Heart right ventricle (tissue), 16 donors: ENCODE measurements around the gene INS. TPM values are rescaled to one million over a fixed set of nuclear protein-coding genes. Genes with fewer than 3 reads are reported as not detected.
A peak's percentile ranks its signal among the peaks of the same experiment; 100 is the strongest.

Source experiments
- ATAC-seq, 8 donors: fragments of 200-7000 bp; cut with Tn5 transposase; one replicate each; pipeline ENCODE4 v1.9.1; 2020; ENCODE audit warnings: mild to moderate bottlenecking in 8 of 8, moderate library complexity in 8 of 8, moderate number of reproducible peaks in 1 of 8
- DNase-seq, 2 donors: peaks; one replicate each; pipeline ENCODE4 v3.0.0-alpha.2; 2020
- H3K27ac ChIP-seq, 10 donors: fragments of 200-600 bp; sonication (generic) in 2 of 10; one replicate each; pipeline versions ENCODE4 v1.5.0 to v1.8.0; 2020 to 2022; ENCODE audit warnings: mild to moderate bottlenecking in 3 of 10
- H3K27me3 ChIP-seq, 7 donors: fragments of 200-600 bp; one replicate each; pipeline ENCODE4 v1.8.0; 2021 to 2022; ENCODE audit warnings: mild to moderate bottlenecking in 2 of 7
- H3K36me3 ChIP-seq, 9 donors: fragments of 200-600 bp; sonication (generic) in 1 of 9; one replicate each; pipeline versions ENCODE4 v1.5.0 to v1.8.0; 2020 to 2022; ENCODE audit warnings: mild to moderate bottlenecking in 2 of 9
- H3K4me1 ChIP-seq, 9 donors: fragments of 200-600 bp; sonication (generic) in 1 of 9; one replicate each; pipeline versions ENCODE4 v1.5.0 to v1.8.0; 2020 to 2022; ENCODE audit warnings: mild to moderate bottlenecking in 4 of 9
- H3K4me3 ChIP-seq, 10 donors: fragments of 200-600 bp; sonication (generic) in 2 of 10; one replicate each; pipeline versions ENCODE4 v1.5.0 to v1.8.0; 2020 to 2022; ENCODE audit warnings: mild to moderate bottlenecking in 7 of 10, moderate library complexity in 2 of 10
- H3K9me3 ChIP-seq, 11 donors: fragments of 200-600 bp in 10 of 11; sonication (generic) in 2 of 11; one replicate each; pipeline versions ENCODE4 v1.5.0 to v1.8.0; 2013 to 2022; ENCODE audit warnings: mild to moderate bottlenecking in 2 of 11, control low read depth in 1 of 11, moderate library complexity in 1 of 11
- WGBS, 2 donors: extraction: QIAGEN DNeasy Blood & Tissue Kit; methylation state at CpG; one replicate each; pipeline ENCODE4 v1.1.7; 2013; ENCODE audit warnings: inconsistent platforms in 1 of 2; 5-methylcytosine and 5-hydroxymethylcytosine counted together
- intact Hi-C, 10 donors: fragments of 100-400 bp; cut with DNase I; formaldehyde crosslinking; loops; one replicate each; pipeline versions ENCODE4 v1.11.1 to v1.14.2; 2022
- polyA plus RNA-seq, 2 donors: library from polyadenylated mRNA; stranded (reverse); fragments of 200-250 nt; gene quantifications; one replicate each; pipeline ENCODE4 v1.2.3, GENCODE V29; 2013
- total RNA-seq, 10 donors: library from RNA; stranded (reverse); fragmentation: NEBNext Ultra II Directional in 3 of 10; extraction: Animal tissue kit (Norgen Biotek cat#: 25700) in 3 of 10; gene quantifications; one replicate each; pipeline versions ENCODE4 v1.2.1 to v1.2.4, GENCODE V29; 2021 to 2023
- TF ChIP-seq, protein P1 (sequence below), 9 donors: fragments of 200-600 bp; sonication (generic) in 2 of 9; IDR thresholded peaks; one replicate each; pipeline versions ENCODE4 v1.5.0 to v1.8.0; 2021 to 2022; ENCODE audit warnings: antibody characterized with exemption in 9 of 9, mild to moderate bottlenecking in 5 of 9, moderate library complexity in 1 of 9
- donor health status: Arrhythmogenic right ventricular cardiomyopathy.
- donor health status: ischemic (EF 13 %, LVEDD 7.1; RV severe dilation, severe dysfunction).
- donor health status: healthy with polysubstance abuse.
- donor health status: DM: no; HTN: yes; CAD: no.
- donor health status: DM: no; HTN: no; CAD: no.
- donor health status: ischemic (EF 25% LVEDD 6.9; RV normal size, moderate dysfunction).
- donor health status: ischemic (EF 25% LVEDD 5.7; RV mildly dilated, moderate dysfunction).
- donor health status: healthy.
- donor health status: DM: yes; HTN: yes; CAD: no.
- donor health status: Ischemic cardiomyopathy.
- donor health status: ischemic (EF 35%, LVEDD 5.7; RV mildly dilated, moderate dysfunction).
- donor health status: nonischemic (EF 11% LVEDD 7.7; RV severe dilation, severe dysfunction).
- donor health status: DM: yes; HTN: yes; CAD: no.
- donor health status: PGD.
- donor health status: ischemic (EF 29% LVEDD 5.4; RV normal size, mild dysfunction).
- donor health status: nonischemic (EF 23%, LVEDD 6.1; RV moderate dilation, normal function).

INS gene
- total and polyA plus RNA-seq, 12 donors = 0.76 to 3.3 (median 1.0) TPM; not detected in 9

DNA sequence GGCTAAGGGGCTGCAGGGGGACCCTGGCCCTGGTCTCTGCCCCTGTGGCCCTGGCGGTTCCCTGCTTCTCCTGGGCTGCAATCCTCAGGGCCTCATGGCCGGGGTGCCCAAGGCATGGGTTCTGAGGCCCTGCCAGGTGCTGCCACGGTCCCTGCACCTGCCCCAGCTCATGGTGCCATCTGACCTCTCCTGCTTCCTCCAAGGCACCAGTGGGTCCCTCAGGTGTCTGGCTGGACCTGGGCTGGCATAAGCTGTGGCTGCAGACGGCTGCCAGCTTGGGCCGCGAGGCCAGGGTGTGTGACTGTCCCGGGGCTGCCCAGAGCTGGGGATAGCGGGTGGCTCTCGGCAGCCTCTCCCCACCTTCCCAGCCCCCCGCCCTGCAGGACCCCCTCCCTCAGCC, 2.0 kb downstream of the INS start:
- TF ChIP-seq, protein P1, sequence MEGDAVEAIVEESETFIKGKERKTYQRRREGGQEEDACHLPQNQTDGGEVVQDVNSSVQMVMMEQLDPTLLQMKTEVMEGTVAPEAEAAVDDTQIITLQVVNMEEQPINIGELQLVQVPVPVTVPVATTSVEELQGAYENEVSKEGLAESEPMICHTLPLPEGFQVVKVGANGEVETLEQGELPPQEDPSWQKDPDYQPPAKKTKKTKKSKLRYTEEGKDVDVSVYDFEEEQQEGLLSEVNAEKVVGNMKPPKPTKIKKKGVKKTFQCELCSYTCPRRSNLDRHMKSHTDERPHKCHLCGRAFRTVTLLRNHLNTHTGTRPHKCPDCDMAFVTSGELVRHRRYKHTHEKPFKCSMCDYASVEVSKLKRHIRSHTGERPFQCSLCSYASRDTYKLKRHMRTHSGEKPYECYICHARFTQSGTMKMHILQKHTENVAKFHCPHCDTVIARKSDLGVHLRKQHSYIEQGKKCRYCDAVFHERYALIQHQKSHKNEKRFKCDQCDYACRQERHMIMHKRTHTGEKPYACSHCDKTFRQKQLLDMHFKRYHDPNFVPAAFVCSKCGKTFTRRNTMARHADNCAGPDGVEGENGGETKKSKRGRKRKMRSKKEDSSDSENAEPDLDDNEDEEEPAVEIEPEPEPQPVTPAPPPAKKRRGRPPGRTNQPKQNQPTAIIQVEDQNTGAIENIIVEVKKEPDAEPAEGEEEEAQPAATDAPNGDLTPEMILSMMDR (IDR thresholded peaks at IDR 0.05) = no peak
- H3K36me3 ChIP-seq = no peaks in the 10 kb centered on the region
- DNase-seq (no peak), ATAC-seq (no peak)
- H3K9me3 ChIP-seq = no peaks in the 10 kb centered on the region
- WGBS, 2 donors = 66 to 77% methylated on average over 10 of the region's 10 CpGs
- no peak overlapping the region for H3K27ac ChIP-seq
- intact Hi-C loops = loop anchor here in 4 of 10 donors (5.0 to 10.0 kb wide), 5 partner anchors 274 to 514 kb away; no protein-coding TSS in a partner anchor
- H3K4me3 ChIP-seq = no peak overlapping the region
- peaks cover 0 to 16% (median 0%) of the 10 kb centered on the region in 9 donors for H3K4me1 ChIP-seq
- H3K27me3 ChIP-seq = peaks cover 0 to 36% (median 12%) of the 10 kb centered on the region in 7 donors

DNA sequence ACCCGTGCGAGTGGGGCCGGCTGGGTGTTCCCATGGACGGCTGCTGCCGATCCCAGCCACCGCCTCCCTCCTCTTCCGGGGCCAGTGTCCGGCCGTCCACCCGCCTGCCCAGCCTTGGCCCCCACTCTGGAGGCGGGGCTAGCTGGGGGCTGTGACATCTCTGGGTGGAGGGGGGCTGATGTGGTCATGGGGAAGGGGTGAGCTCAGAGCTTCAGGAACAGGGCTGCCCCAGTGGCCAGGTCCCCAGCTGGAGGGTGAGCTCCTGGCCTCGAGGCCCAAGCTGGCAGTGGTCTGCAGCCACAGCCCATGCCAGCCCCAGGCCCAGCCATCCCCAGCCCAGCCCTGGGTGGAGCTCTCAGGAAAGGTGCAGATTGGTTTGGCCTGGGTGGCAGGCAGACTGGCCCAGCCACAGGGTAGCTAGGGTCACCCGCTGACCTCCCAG, 2.7 kb downstream of the INS start:
- ATAC-seq (no peak), DNase-seq (no peak)
- TF ChIP-seq, protein P1 (IDR thresholded peaks at IDR 0.05) = no peak
- no peak overlapping the region for H3K4me3 ChIP-seq
- no peak overlapping the region for H3K27ac ChIP-seq
- intact Hi-C loops = loop anchor here in 4 of 10 donors (5.0 to 10.0 kb wide), 5 partner anchors 274 to 514 kb away; no protein-coding TSS in a partner anchor
- no peaks in the 10 kb centered on the region for H3K9me3 ChIP-seq
- H3K27me3 ChIP-seq = peaks cover 0 to 30% (median 10%) of the 10 kb centered on the region in 7 donors
- H3K4me1 ChIP-seq = peaks cover 0 to 16% (median 0%) of the 10 kb centered on the region in 9 donors
- H3K36me3 ChIP-seq = no peaks in the 10 kb centered on the region
- 55 to 71% methylated on average over 13 of the region's 13 CpGs for WGBS, 2 donors

DNA sequence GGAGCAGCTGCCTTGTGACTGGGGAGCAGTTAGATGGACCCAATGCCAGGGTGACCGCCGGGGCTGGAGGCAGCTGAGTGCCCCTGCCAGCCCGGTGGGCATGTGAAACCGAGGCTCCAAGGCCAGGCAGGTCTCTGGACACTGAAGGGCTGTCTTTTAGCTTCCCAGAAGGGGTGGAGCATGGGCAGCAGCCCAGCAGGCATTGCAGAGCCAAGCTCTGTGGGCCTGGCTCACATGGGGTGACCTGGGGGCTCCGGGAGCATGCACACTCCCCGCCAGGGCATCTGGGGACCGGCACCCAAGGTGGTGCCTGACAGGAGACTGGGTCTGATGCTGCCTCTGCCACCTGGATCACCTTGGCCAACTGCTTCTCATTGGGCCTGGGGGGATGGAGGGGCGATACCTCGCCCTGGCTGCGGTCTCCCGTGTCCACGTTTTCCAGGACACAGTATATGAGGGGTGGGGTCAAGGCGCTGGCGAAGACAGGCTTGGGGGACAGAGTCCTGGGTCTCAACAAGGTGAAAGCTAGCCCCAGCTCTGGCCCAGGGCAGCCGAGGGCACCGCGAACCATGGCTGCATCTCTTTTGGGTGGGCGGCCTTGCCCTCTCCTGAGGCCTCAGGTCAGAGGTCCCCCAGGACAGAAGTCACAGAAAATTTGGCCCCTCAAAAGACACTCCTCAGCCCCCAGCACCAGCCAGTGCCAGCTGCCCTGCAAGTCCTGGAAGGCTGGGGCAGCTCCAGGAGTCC, 3.5 kb downstream of the INS start:
- 79 to 86% methylated on average over 18 of the region's 18 CpGs for WGBS, 2 donors
- intact Hi-C loops = loop anchor here in 4 of 10 donors (5.0 to 10.0 kb wide), 5 partner anchors 273 to 513 kb away; no protein-coding TSS in a partner anchor
- Histone ChIP-seq H3K27me3 (peaks cover 0 to 24% (median 6%) of the 10 kb centered on the region in 7 donors), H3K4me3 (no peak overlapping the region), H3K4me1 (peaks cover 0 to 16% (median 0%) of the 10 kb centered on the region in 9 donors), H3K27ac (no peak overlapping the region), H3K36me3 (no peaks in the 10 kb centered on the region), H3K9me3 (no peaks in the 10 kb centered on the region)
- ATAC-seq (no peak), DNase-seq (no peak)
- TF ChIP-seq, protein P1 (IDR thresholded peaks at IDR 0.05) = no peak

DNA sequence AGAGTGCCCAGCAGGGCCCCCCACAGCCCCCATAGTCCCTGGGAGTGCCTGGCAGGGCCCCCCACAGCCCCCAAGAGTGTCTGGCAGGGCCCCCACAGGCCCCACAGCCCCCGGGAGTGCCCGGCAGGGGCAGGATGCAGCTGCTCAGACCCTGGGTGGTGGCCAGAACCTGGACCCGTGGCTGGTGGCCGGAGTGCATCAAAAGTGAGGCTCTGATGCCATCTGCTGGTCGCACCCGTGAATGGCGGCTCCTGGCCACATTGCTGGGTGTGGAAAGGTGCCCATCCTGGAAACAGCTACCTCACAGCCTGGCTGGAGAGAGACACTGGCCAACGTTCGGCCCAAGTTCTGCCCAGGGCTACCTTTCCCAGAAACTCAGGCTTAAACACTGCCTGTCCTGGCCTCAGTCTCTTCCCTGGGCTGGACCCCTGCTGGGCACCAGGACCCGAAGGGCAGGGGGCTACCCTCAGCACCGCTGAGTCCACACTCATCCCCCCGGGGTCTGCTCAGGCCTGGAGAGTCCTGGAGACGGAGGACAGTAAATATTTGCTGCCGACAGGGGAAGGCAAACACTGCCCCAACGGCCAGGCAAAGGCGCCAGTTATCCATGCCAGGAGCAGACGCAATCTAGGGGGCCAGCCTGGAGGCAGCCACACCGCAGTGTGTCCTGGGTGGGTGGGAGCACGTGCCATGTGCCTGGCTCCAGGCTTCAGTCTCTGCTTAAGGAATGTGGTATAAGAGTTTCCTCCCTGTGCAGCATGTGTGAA, 4.4 kb downstream of the INS start:
- TF ChIP-seq, protein P1 (IDR thresholded peaks at IDR 0.05) = peak; percentile 69 to 86 (median 82)
- Histone ChIP-seq H3K27me3 (peaks cover 0 to 20% (median 0%) of the 10 kb centered on the region in 7 donors), H3K9me3 (no peaks in the 10 kb centered on the region), H3K27ac (no peak overlapping the region), H3K4me1 (peaks cover 2 to 20% (median 4%) of the 10 kb centered on the region in 9 donors), H3K4me3 (no peak overlapping the region), H3K36me3 (no peaks in the 10 kb centered on the region)
- ATAC-seq (peak; percentile 32 to 74 (median 54)), DNase-seq (peak; percentile 64 to 75)
- intact Hi-C loops = loop anchor here in 5 of 10 donors (1.0 to 10.0 kb wide), 6 partner anchors 272 to 512 kb away; no protein-coding TSS in a partner anchor
- WGBS, 2 donors = 35 to 37% methylated on average over 19 of the region's 19 CpGs
